ENCODE measurements around the gene IFT122.

GRCh38 chr3:129433565-129433964 is 6.5 kb upstream of the IFT122 start:
- TF ChIP-seq, protein P1, sequence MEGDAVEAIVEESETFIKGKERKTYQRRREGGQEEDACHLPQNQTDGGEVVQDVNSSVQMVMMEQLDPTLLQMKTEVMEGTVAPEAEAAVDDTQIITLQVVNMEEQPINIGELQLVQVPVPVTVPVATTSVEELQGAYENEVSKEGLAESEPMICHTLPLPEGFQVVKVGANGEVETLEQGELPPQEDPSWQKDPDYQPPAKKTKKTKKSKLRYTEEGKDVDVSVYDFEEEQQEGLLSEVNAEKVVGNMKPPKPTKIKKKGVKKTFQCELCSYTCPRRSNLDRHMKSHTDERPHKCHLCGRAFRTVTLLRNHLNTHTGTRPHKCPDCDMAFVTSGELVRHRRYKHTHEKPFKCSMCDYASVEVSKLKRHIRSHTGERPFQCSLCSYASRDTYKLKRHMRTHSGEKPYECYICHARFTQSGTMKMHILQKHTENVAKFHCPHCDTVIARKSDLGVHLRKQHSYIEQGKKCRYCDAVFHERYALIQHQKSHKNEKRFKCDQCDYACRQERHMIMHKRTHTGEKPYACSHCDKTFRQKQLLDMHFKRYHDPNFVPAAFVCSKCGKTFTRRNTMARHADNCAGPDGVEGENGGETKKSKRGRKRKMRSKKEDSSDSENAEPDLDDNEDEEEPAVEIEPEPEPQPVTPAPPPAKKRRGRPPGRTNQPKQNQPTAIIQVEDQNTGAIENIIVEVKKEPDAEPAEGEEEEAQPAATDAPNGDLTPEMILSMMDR (conservative IDR thresholded peaks at IDR 0.05; ENCODE audit: low read depth in 2 of 2) = no peak
- no peak for TF ChIP-seq NANOG (IDR thresholded peaks at IDR 0.05; ENCODE audit: borderline replicate concordance)
- TF ChIP-seq EZH2phosphoT487 (IDR thresholded peaks at IDR 0.05; ENCODE audit: unreplicated experiment) = no peak
- no peak for TF ChIP-seq POLR2AphosphoS5 (IDR thresholded peaks at IDR 0.05; ENCODE audit: low read depth)
- TF ChIP-seq STAT1 (IDR thresholded peaks at IDR 0.05; ENCODE audit: unreplicated experiment) = no peak
- no peak for TF ChIP-seq EZH2 (IDR thresholded peaks at IDR 0.05; ENCODE audit: low read depth, unreplicated experiment)
- TF ChIP-seq, protein P2, sequence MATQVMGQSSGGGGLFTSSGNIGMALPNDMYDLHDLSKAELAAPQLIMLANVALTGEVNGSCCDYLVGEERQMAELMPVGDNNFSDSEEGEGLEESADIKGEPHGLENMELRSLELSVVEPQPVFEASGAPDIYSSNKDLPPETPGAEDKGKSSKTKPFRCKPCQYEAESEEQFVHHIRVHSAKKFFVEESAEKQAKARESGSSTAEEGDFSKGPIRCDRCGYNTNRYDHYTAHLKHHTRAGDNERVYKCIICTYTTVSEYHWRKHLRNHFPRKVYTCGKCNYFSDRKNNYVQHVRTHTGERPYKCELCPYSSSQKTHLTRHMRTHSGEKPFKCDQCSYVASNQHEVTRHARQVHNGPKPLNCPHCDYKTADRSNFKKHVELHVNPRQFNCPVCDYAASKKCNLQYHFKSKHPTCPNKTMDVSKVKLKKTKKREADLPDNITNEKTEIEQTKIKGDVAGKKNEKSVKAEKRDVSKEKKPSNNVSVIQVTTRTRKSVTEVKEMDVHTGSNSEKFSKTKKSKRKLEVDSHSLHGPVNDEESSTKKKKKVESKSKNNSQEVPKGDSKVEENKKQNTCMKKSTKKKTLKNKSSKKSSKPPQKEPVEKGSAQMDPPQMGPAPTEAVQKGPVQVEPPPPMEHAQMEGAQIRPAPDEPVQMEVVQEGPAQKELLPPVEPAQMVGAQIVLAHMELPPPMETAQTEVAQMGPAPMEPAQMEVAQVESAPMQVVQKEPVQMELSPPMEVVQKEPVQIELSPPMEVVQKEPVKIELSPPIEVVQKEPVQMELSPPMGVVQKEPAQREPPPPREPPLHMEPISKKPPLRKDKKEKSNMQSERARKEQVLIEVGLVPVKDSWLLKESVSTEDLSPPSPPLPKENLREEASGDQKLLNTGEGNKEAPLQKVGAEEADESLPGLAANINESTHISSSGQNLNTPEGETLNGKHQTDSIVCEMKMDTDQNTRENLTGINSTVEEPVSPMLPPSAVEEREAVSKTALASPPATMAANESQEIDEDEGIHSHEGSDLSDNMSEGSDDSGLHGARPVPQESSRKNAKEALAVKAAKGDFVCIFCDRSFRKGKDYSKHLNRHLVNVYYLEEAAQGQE (IDR thresholded peaks at IDR 0.05; ENCODE audit: unreplicated experiment) = no peak
- TF ChIP-seq CREB1 (CRISPR knock-in tag; IDR thresholded peaks at IDR 0.05; ENCODE audit: low read depth) = no peak
